IMR-90 (cell line): ENCODE measurements around the gene GNAZ. TPM values are rescaled to one million over a fixed set of nuclear protein-coding genes. Genes with fewer than 3 reads are reported as not detected.

ENCODE experiments used
- ATAC-seq: fragments of 200-7000 bp; cut with Tn5 transposase; 2 replicates; pipeline ENCODE4 v1.9.1; 2020; ENCODE audit warnings: low read depth, mild to moderate bottlenecking, moderate library complexity
- BruUV-seq: library from RNA; stranded (reverse); fragments of 400-500 nt; replicated peaks from 2 replicates; lab custom pipeline; 2021; lab: Mats Ljungman, UMichigan
- CTCF ChIA-PET: fragments of 300-600 bp; formaldehyde crosslinking; extraction: SDS; loops from one replicate; lab custom pipeline; 2021; ENCODE audit warnings: antibody characterized with exemption; lab: Yijun Ruan, JAX
- POLR2A ChIA-PET: fragments of 300-600 bp; sonication (Branson Sonifier 250); formaldehyde crosslinking; loops from one replicate; lab custom pipeline; 2022; ENCODE audit warnings: antibody characterized with exemption; ENCODE audit not compliant: unreplicated experiment; lab: Charles Lee
- DNase-seq: peaks from one replicate; pipeline ENCODE4 v3.0.0; 2013
- H2AFZ ChIP-seq: replicated peaks from 2 replicates; pipeline ENCODE3; 2013; ENCODE audit warnings: low read length, mild to moderate bottlenecking; ENCODE audit not compliant: poor library complexity
- H2AK5ac ChIP-seq: 2 replicates; pipeline ENCODE4 v1.6.1; 2013; ENCODE audit warnings: low read depth, low read length, inconsistent platforms
- H2AK9ac ChIP-seq: replicated peaks from 2 replicates; pipeline ENCODE3; 2013; ENCODE audit warnings: mild to moderate bottlenecking, low read depth, low read length, moderate library complexity; ENCODE audit not compliant: poor library complexity
- H2BK120ac ChIP-seq: 2 replicates; pipeline ENCODE4 v1.6.1; 2013; ENCODE audit warnings: low read depth, low read length, inconsistent platforms
- H2BK15ac ChIP-seq: 3 replicates; pipeline ENCODE4 v1.6.1; 2013; ENCODE audit warnings: low read depth, low read length, inconsistent platforms
- H2BK20ac ChIP-seq: 2 replicates; pipeline ENCODE4 v1.6.1; 2013; ENCODE audit warnings: low read depth, mild to moderate bottlenecking, inconsistent platforms, low read length, moderate library complexity
- H2BK5ac ChIP-seq: 2 replicates; pipeline ENCODE4 v1.6.1; 2013; ENCODE audit warnings: mild to moderate bottlenecking, low read depth, low read length, inconsistent platforms; ENCODE audit not compliant: poor library complexity, severe bottlenecking
- H3K14ac ChIP-seq: replicated peaks from 2 replicates; pipeline ENCODE4 v1.6.1; 2013; ENCODE audit warnings: low read depth, low read length, inconsistent platforms
- H3K18ac ChIP-seq: 2 replicates; pipeline ENCODE4 v1.6.1; 2013; ENCODE audit warnings: low read depth, low read length, control low read depth
- H3K23ac ChIP-seq: 2 replicates; pipeline ENCODE4 v1.6.1; 2013; ENCODE audit warnings: low read depth, low read length, inconsistent platforms
- H3K27ac ChIP-seq: 2 replicates; pipeline ENCODE4 v1.5.1; 2013; ENCODE audit warnings: mild to moderate bottlenecking, control low read depth, low read length; ENCODE audit not compliant: insufficient read depth
- H3K27me3 ChIP-seq: 2 replicates; pipeline ENCODE4 v1.6.1; 2013; ENCODE audit warnings: low read length; ENCODE audit not compliant: control insufficient read depth, insufficient read depth
- H3K36me3 ChIP-seq: 2 replicates; pipeline ENCODE4 v1.6.1; 2013; ENCODE audit warnings: low read length, mixed read lengths; ENCODE audit not compliant: control insufficient read depth, insufficient read depth
- H3K4ac ChIP-seq: 2 replicates; pipeline ENCODE4 v1.6.1; 2013; ENCODE audit warnings: low read depth, low read length, inconsistent platforms
- H3K4me1 ChIP-seq: 2 replicates; pipeline ENCODE4 v1.6.1; 2013; ENCODE audit warnings: low read length, mixed read lengths; ENCODE audit not compliant: control insufficient read depth, insufficient read depth
- H3K4me2 ChIP-seq: 2 replicates; pipeline ENCODE4 v1.6.1; 2013; ENCODE audit warnings: low read depth, mild to moderate bottlenecking, control low read depth, low read length, moderate library complexity
- H3K4me3 ChIP-seq: 2 replicates; pipeline ENCODE4 v1.5.1; 2013; ENCODE audit warnings: low read depth, mild to moderate bottlenecking, control low read depth, low read length, moderate library complexity; ENCODE audit not compliant: insufficient read depth
- H3K56ac ChIP-seq: 2 replicates; pipeline ENCODE4 v1.6.1; 2013; ENCODE audit warnings: low read length, inconsistent platforms; ENCODE audit not compliant: insufficient read depth; ENCODE audit errors: extremely low read depth
- H3K79me1 ChIP-seq, 2 experiments: 2 replicates each; pipeline ENCODE4 v1.6.1; 2013; ENCODE audit warnings: low read length in 2 of 2, inconsistent platforms in 1 of 2, low read depth in 1 of 2
- H3K9ac ChIP-seq: 2 replicates; pipeline ENCODE4 v1.6.1; 2013; ENCODE audit warnings: low read depth, low read length, control low read depth
- H3K9me1 ChIP-seq: 2 replicates; pipeline ENCODE4 v1.6.1; 2013; ENCODE audit warnings: low read length, inconsistent platforms; ENCODE audit not compliant: insufficient read depth
- H3K9me3 ChIP-seq: 2 replicates; pipeline ENCODE4 v1.6.1; 2013; ENCODE audit warnings: low read length; ENCODE audit not compliant: control insufficient read depth, insufficient read depth
- H4K20me1 ChIP-seq: 2 replicates; pipeline ENCODE4 v1.6.1; 2013; ENCODE audit warnings: low read length, inconsistent platforms; ENCODE audit not compliant: insufficient read depth
- H4K5ac ChIP-seq: 2 replicates; pipeline ENCODE4 v1.6.1; 2013; ENCODE audit warnings: mild to moderate bottlenecking, low read depth, low read length, control low read depth
- H4K8ac ChIP-seq, 2 experiments: 2 replicates each; pipeline ENCODE4 v1.6.1; 2013; ENCODE audit warnings: low read depth in 2 of 2, low read length in 2 of 2, control low read depth in 1 of 2, inconsistent platforms in 1 of 2
- H4K91ac ChIP-seq: 2 replicates; pipeline ENCODE4 v1.6.1; 2013; ENCODE audit warnings: low read depth, low read length, inconsistent platforms; ENCODE audit not compliant: insufficient read depth
- BHLHE40 ChIP-seq: fragments of 150-350 bp; IDR thresholded peaks from 2 replicates; pipeline ENCODE4 v1.6.1; 2016; ENCODE audit warnings: mild to moderate bottlenecking, low read depth, low read length
- CEBPB ChIP-seq: IDR thresholded peaks from 2 replicates; pipeline ENCODE4 v1.6.1; 2012; ENCODE audit warnings: low read depth, low read length, improper control_type of control experiment
- CHD1 ChIP-seq: IDR thresholded peaks from 2 replicates; pipeline ENCODE4 v1.6.1; 2012; ENCODE audit warnings: low read depth, low read length, improper control_type of control experiment
- ELK1 ChIP-seq: fragments of 150-350 bp; IDR thresholded peaks from 2 replicates; pipeline ENCODE4 v1.6.1; 2016; ENCODE audit warnings: low read depth, mild to moderate bottlenecking, low read length, moderate library complexity, borderline replicate concordance
- FOS ChIP-seq: fragments of 150-350 bp; IDR thresholded peaks from 2 replicates; pipeline ENCODE4 v1.6.1; 2016; ENCODE audit warnings: low read depth, low read length
- MAFK ChIP-seq: IDR thresholded peaks from 2 replicates; pipeline ENCODE4 v1.6.1; 2012; ENCODE audit warnings: low read depth, low read length, improper control_type of control experiment
- MAZ ChIP-seq: IDR thresholded peaks from 2 replicates; pipeline ENCODE4 v1.6.1; 2012; ENCODE audit warnings: low read depth, mild to moderate bottlenecking, low read length, improper control_type of control experiment, moderate library complexity, borderline replicate concordance
- MXI1 ChIP-seq: IDR thresholded peaks from 2 replicates; pipeline ENCODE4 v1.6.1; 2012; ENCODE audit warnings: low read depth, mild to moderate bottlenecking, low read length, moderate library complexity, borderline replicate concordance
- NFE2L2 ChIP-seq: fragments of 150-350 bp; IDR thresholded peaks from 2 replicates; pipeline ENCODE4 v1.6.1; 2016; ENCODE audit warnings: low read depth, mild to moderate bottlenecking, low read length
- POLR2A ChIP-seq: IDR thresholded peaks from 2 replicates; pipeline ENCODE4 v1.6.1; 2012; ENCODE audit warnings: mild to moderate bottlenecking, low read depth, low read length
- RAD21 ChIP-seq: IDR thresholded peaks from 2 replicates; pipeline ENCODE4 v1.6.1; 2012; ENCODE audit warnings: low read length, improper control_type of control experiment
- RCOR1 ChIP-seq: IDR thresholded peaks from 2 replicates; pipeline ENCODE4 v1.6.1; 2012; ENCODE audit warnings: mild to moderate bottlenecking, low read length, improper control_type of control experiment; ENCODE audit not compliant: insufficient replicate concordance
- RFX5 ChIP-seq: IDR thresholded peaks from 2 replicates; pipeline ENCODE4 v1.8.0; 2012; ENCODE audit warnings: low read depth, mild to moderate bottlenecking, low read length, moderate library complexity
- SMC3 ChIP-seq: fragments of 150-350 bp; IDR thresholded peaks from 2 replicates; pipeline ENCODE4 v1.6.1; 2016; ENCODE audit warnings: low read depth, mild to moderate bottlenecking, antibody characterized with exemption, low read length, moderate library complexity
- WGBS, 2 experiments: methylation state at CpG; one replicate each; pipeline versions ENCODE4 v1.1.5 to v1.1.7; 2013; ENCODE audit warnings: missing lambda C conversion rate in 2 of 2; ENCODE audit not compliant: insufficient read length in 1 of 2; ENCODE audit errors: extremely low coverage in 2 of 2; 5-methylcytosine and 5-hydroxymethylcytosine counted together
- dilution Hi-C: fragments of 300-500 bp; cut with HindIII; formaldehyde crosslinking; loops from one replicate; pipeline ENCODE4 v1.14.3; 2018; ENCODE audit warnings: low sequenced_read_pairs; ENCODE audit not compliant: unreplicated experiment
- in situ Hi-C: fragments of 300-500 bp; cut with MboI; formaldehyde crosslinking; loops from 3 replicates; pipeline ENCODE4 v1.14.3; 2019; ENCODE audit warnings: low sequenced_read_pairs, inconsistent platforms, mixed read lengths
- intact Hi-C: fragments of 100-400 bp; cut with micrococcal nuclease; formaldehyde crosslinking; loops from 2 replicates; pipeline ENCODE4 v1.10.0; 2022
- polyA plus RNA-seq, 3 experiments: library from polyadenylated mRNA; depleted of rRNA; stranded (reverse); fragments of >200 nt; gene quantifications; 2 replicates each; pipeline ENCODE4 v1.2.3, GENCODE V29; 2012; ENCODE audit warnings: low replicate concordance in 1 of 3
- total RNA-seq: library from RNA; depleted of rRNA; stranded (reverse); fragments of >200 nt; gene quantifications from 2 replicates; pipeline ENCODE4 v1.2.3, GENCODE V29; 2012
- TF ChIP-seq, protein P1 (sequence below): fragments of 150-350 bp; IDR thresholded peaks from 2 replicates; pipeline ENCODE4 v1.6.1; 2017; ENCODE audit warnings: mild to moderate bottlenecking, antibody characterized with exemption, low read length, low read depth
- TF ChIP-seq, protein P2 (sequence below): conservative IDR thresholded peaks from 2 replicates; pipeline ENCODE4 v1.5.1; 2012; ENCODE audit warnings: mild to moderate bottlenecking, low read depth, low read length, improper control_type of control experiment

GNAZ gene
- total and polyA plus RNA-seq, 2 of the 4 experiments (the other 2 are of a cell fraction) = 1.5 to 2.5 TPM

GRCh38 chr22:23095733-23096342, 25.5 kb downstream of the GNAZ start:
- Histone ChIP-seq H4K8ac (no peak overlapping the region), H3K14ac (no peak overlapping the region), H3K9me3 (no peaks in the 10 kb centered on the region), H2BK120ac (no peak overlapping the region), H2AK5ac (no peak overlapping the region), H3K79me1 (no peaks in the 10 kb centered on the region), H3K4me3 (no peak overlapping the region), H2BK5ac (no peak overlapping the region), H4K91ac (no peak overlapping the region), H3K27me3 (no peaks in the 10 kb centered on the region; the same call in 1 of the 2 replicates), H3K4ac (no peak overlapping the region), H3K36me3 (no peaks in the 10 kb centered on the region), H2AK9ac (no peak overlapping the region), H3K4me1 (no peaks in the 10 kb centered on the region), H3K18ac (no peak overlapping the region), H3K4me2 (no peak overlapping the region), H2BK15ac (no peak overlapping the region), H2AFZ (no peak overlapping the region), H3K56ac (no peak overlapping the region), H2BK20ac (no peak overlapping the region), H3K9ac (no peak overlapping the region), H3K9me1 (no peaks in the 10 kb centered on the region), H4K20me1 (no peaks in the 10 kb centered on the region; the same call in 1 of the 2 replicates), H4K5ac (no peak overlapping the region), H3K27ac (no peak overlapping the region), H3K23ac (no peak overlapping the region)
- intact Hi-C loops = no loop called here
- BruUV-seq = no TSS peak
- DNase-seq = no peak
- in situ Hi-C loops = no loop called here
- no peak for ATAC-seq
- dilution Hi-C loops = no loop called here
- CTCF ChIA-PET = no interaction called here
- WGBS, 2 experiments = 92% methylated on average over 16 of the region's 45 CpGs; no CpG with 5 or more reads in 1 of the 2 experiments
- no peak for TF ChIP-seq RFX5
- TF ChIP-seq SMC3 = no peak
- TF ChIP-seq, protein P1, sequence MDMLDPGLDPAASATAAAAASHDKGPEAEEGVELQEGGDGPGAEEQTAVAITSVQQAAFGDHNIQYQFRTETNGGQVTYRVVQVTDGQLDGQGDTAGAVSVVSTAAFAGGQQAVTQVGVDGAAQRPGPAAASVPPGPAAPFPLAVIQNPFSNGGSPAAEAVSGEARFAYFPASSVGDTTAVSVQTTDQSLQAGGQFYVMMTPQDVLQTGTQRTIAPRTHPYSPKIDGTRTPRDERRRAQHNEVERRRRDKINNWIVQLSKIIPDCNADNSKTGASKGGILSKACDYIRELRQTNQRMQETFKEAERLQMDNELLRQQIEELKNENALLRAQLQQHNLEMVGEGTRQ = no peak
- no peak for TF ChIP-seq RAD21
- TF ChIP-seq, protein P2, sequence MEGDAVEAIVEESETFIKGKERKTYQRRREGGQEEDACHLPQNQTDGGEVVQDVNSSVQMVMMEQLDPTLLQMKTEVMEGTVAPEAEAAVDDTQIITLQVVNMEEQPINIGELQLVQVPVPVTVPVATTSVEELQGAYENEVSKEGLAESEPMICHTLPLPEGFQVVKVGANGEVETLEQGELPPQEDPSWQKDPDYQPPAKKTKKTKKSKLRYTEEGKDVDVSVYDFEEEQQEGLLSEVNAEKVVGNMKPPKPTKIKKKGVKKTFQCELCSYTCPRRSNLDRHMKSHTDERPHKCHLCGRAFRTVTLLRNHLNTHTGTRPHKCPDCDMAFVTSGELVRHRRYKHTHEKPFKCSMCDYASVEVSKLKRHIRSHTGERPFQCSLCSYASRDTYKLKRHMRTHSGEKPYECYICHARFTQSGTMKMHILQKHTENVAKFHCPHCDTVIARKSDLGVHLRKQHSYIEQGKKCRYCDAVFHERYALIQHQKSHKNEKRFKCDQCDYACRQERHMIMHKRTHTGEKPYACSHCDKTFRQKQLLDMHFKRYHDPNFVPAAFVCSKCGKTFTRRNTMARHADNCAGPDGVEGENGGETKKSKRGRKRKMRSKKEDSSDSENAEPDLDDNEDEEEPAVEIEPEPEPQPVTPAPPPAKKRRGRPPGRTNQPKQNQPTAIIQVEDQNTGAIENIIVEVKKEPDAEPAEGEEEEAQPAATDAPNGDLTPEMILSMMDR = no peak
- no peak for TF ChIP-seq MAZ
- TF ChIP-seq CEBPB = no peak
- TF ChIP-seq BHLHE40 = no peak
- no peak for TF ChIP-seq POLR2A
- no peak for TF ChIP-seq NFE2L2
- no peak for TF ChIP-seq ELK1
- no peak for TF ChIP-seq CHD1
- no peak for TF ChIP-seq MAFK
- TF ChIP-seq RCOR1 = no peak
- TF ChIP-seq MXI1 = no peak
- no peak for TF ChIP-seq FOS
- POLR2A ChIA-PET = no interaction called here
